Smooth muscle cell (in vitro differentiated cells): ENCODE measurements around the gene PNPLA2. TPM values are rescaled to one million over a fixed set of nuclear protein-coding genes. Genes with fewer than 3 reads are reported as not detected.

ENCODE experiments used
- DNase-seq: peaks from one replicate; lab custom pipeline; 2025; ENCODE audit not compliant: unreplicated experiment; lab: John Stamatoyannopoulos, UW
- H2AFZ ChIP-seq: fragments of 200-600 bp; sonication (generic); 2 replicates; pipeline ENCODE4 v1.6.0; 2016; ENCODE audit warnings: antibody characterized with exemption, low read depth, mild to moderate bottlenecking
- H3F3A ChIP-seq: fragments of 200-600 bp; sonication (generic); 2 replicates; pipeline ENCODE4 v1.6.0; 2017; ENCODE audit warnings: antibody characterized with exemption, low read depth
- H3K27ac ChIP-seq: fragments of 200-600 bp; sonication (generic); 2 replicates; pipeline ENCODE4 v1.5.1; 2016; ENCODE audit warnings: low read depth, mild to moderate bottlenecking
- H3K27me3 ChIP-seq: fragments of 200-600 bp; sonication (generic); 2 replicates; pipeline ENCODE4 v1.6.1; 2016; ENCODE audit warnings: low read depth, mild to moderate bottlenecking
- H3K36me3 ChIP-seq: fragments of 200-600 bp; sonication (generic); 2 replicates; pipeline ENCODE4 v1.5.1; 2016; ENCODE audit warnings: low read depth
- H3K4me1 ChIP-seq: fragments of 200-600 bp; sonication (generic); 2 replicates; pipeline ENCODE4 v1.5.1; 2016; ENCODE audit warnings: low read depth
- H3K4me2 ChIP-seq: fragments of 200-600 bp; sonication (generic); 2 replicates; pipeline ENCODE4 v1.6.0; 2016; ENCODE audit warnings: mild to moderate bottlenecking
- H3K4me3 ChIP-seq: fragments of 200-600 bp; sonication (generic); 2 replicates; pipeline ENCODE4 v1.5.1; 2016; ENCODE audit warnings: mild to moderate bottlenecking
- H3K79me2 ChIP-seq: fragments of 200-600 bp; sonication (generic); 2 replicates; pipeline ENCODE4 v1.6.0; 2016; ENCODE audit warnings: low read depth, mild to moderate bottlenecking
- H3K9ac ChIP-seq: fragments of 200-600 bp; sonication (generic); 2 replicates; pipeline ENCODE4 v1.6.0; 2016; ENCODE audit warnings: low read depth
- H3K9me3 ChIP-seq: fragments of 200-600 bp; sonication (generic); replicated peaks from 2 replicates; pipeline ENCODE4 v1.5.1; 2016; ENCODE audit warnings: low read depth
- H4K20me1 ChIP-seq: fragments of 200-600 bp; sonication (generic); 2 replicates; pipeline ENCODE4 v1.6.0; 2016; ENCODE audit warnings: low read depth
- CTCF ChIP-seq: fragments of 200-600 bp; sonication (generic); IDR thresholded peaks from 2 replicates; pipeline ENCODE4 v1.5.1; 2017; ENCODE audit warnings: borderline replicate concordance, mild to moderate bottlenecking, antibody characterized with exemption; ENCODE audit not compliant: insufficient read depth, poor library complexity, severe bottlenecking
- WGBS: methylation state at CpG from one replicate; pipeline ENCODE4 v1.1.7; 2016; ENCODE audit warnings: low lambda C conversion rate; 5-methylcytosine and 5-hydroxymethylcytosine counted together
- polyA plus RNA-seq: library from polyadenylated mRNA; unstranded; fragments of >200 nt; fragmentation: Nextera tagmentation; extraction: Ambion mirVana; gene quantifications from 2 replicates; pipeline ENCODE4 v1.2.1, GENCODE V29; 2016
- total RNA-seq: library from RNA; depleted of rRNA; stranded (reverse); fragments of >200 nt; gene quantifications from 2 replicates; pipeline ENCODE4 v1.2.3, GENCODE V29; 2014

The PNPLA2 gene
- total and polyA plus RNA-seq, 2 experiments from 2014 or later: 12.4 to 26.4 TPM

- Histone ChIP-seq H2AFZ (no peak overlapping the region), H3K27ac (no peak overlapping the region), H3K9me3 (no peaks in the 10 kb centered on the region), H3K27me3 (no peaks in the 10 kb centered on the region), H3F3A (no peaks in the 10 kb centered on the region), H3K79me2 (no peaks in the 10 kb centered on the region), H3K36me3 (no peaks in the 10 kb centered on the region), H3K4me3 (no peak overlapping the region), H3K4me1 (peaks cover 10% of the 10 kb centered on the region), H4K20me1 (peaks cover under 1% of the 10 kb centered on the region), H3K9ac (no peak overlapping the region), H3K4me2 (no peak overlapping the region)
- 98% methylated on average over 21 of the region's 21 CpGs for WGBS
- no peak for TF ChIP-seq CTCF
- no peak for DNase-seq
These were observed 16.6 kb upstream of the PNPLA2 start for GRCh38 chr11:802018-802617.

- peaks cover 10% of the 10 kb centered on the region for H3K4me1 ChIP-seq
- H3K9me3 ChIP-seq: no peaks in the 10 kb centered on the region
- TF ChIP-seq CTCF: no peak
- peaks cover 5% of the 10 kb centered on the region for H3K79me2 ChIP-seq
- H3K4me2 ChIP-seq: no peak overlapping the region
- H3K27me3 ChIP-seq: no peaks in the 10 kb centered on the region
- H2AFZ ChIP-seq: no peak overlapping the region
- H3F3A ChIP-seq: no peaks in the 10 kb centered on the region
- H3K27ac ChIP-seq: no peak overlapping the region
- 96% methylated on average over 28 of the region's 28 CpGs for WGBS
- H4K20me1 ChIP-seq: no peaks in the 10 kb centered on the region
- H3K4me3 ChIP-seq: no peak overlapping the region
- no peak overlapping the region for H3K9ac ChIP-seq
- no peaks in the 10 kb centered on the region for H3K36me3 ChIP-seq
- no peak for DNase-seq
These were observed 15.8 kb upstream of the PNPLA2 start for GRCh38 chr11:802693-803466.

GRCh38 chr11:803467-803742 lies 15.3 kb upstream of the PNPLA2 start:
- no peak for DNase-seq
- Histone ChIP-seq H3F3A (no peaks in the 10 kb centered on the region), H3K4me3 (no peak overlapping the region), H3K4me1 (peaks cover 12% of the 10 kb centered on the region), H3K27ac (no peak overlapping the region), H3K79me2 (peaks cover 11% of the 10 kb centered on the region), H3K36me3 (no peaks in the 10 kb centered on the region), H3K27me3 (no peaks in the 10 kb centered on the region), H2AFZ (no peak overlapping the region), H4K20me1 (no peaks in the 10 kb centered on the region), H3K4me2 (peak overlapping the region; percentile 98), H3K9ac (no peak overlapping the region), H3K9me3 (no peaks in the 10 kb centered on the region)
- no peak for TF ChIP-seq CTCF
- 98% methylated on average over 8 of the region's 8 CpGs for WGBS
